HG03066 (cell line): ENCODE data around the gene RPS6KA4.

Source experiments
- ATAC-seq: cut with Tn5 transposase; IDR thresholded peaks from one replicate; pipeline ENCODE4 v1.9.1; 2021; ENCODE audit warnings: low read depth; ENCODE audit not compliant: unreplicated experiment

RPS6KA4 gene

DNA sequence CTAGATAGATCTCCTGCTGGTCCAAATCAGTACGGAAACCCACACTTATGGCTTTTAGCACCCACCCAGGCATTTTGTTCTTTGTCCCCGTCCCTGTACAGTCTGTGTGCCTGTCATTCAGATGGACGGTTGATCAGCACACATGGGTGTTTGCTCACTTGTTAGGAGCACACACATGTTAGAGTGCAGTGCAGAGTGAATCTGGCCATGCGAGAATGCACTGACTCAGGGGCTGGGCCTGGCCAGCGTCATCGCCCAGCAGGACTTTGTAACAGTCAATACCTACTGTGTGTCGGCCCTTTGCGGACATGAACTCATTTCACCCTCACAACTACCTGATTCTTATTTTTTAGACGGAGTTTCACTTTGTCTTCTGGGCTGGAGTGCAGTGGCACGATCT lies 3.4 kb downstream of the RPS6KA4 start:
- ATAC-seq = no peak

DNA sequence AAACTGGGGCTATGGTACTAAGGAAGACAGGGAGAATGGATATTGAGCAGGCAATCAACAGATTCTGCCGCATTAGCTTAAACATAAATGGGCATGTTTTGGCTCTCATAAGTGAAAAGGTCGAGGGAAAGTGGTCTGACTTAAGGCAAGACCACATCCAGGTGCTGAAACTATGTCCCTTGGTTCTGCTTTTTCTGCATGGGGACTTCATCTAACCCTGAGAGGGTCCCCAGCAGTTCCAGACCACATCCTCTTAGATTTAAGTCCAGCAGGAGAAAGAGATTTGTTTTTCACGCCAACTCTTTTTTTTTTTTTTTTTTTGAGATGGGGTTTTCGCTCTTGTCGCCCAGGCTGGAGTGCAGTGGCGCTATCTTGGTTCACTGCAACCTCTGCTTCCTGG lies 5.5 kb downstream of the RPS6KA4 start:
- no peak for ATAC-seq

DNA sequence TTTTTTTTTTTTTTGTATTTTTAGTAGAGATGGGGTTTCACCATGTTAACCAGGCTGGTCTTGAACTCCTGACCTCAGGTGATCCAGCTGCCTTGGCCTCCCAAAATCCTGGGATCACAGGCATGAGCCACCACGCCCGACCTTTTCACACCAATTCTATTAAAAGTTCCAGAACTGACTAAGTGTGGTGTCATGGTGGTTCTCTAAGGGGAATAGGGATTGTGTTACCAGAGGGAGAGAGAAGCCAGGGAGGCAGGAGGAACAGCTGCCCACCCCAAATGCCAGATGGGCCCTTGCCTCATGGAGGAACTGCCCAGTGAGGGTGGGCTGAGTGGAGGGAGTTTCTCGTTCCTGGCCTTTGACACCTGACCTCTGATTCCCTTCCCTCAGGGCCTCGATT lies 5.9 kb downstream of the RPS6KA4 start:
- no peak for ATAC-seq

DNA sequence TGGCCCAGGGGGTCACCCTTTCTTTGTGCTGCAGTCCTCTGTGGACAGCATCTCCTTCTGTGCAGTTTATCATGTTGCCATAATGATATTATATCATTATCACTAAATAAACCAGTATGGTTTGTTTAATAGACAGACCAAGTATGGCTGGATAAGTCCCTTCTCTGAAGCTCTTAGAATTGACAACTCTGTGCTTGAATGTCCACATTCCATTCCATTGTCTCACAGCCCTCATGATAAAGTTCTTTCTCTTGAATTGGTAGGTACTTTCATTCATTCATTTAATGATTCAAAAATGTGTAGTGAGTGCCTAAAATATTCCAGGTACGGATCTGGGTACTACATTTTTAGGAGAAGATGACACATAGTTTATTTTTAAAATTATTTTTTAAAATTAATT lies 7.8 kb downstream of the RPS6KA4 start:
- no peak for ATAC-seq

DNA sequence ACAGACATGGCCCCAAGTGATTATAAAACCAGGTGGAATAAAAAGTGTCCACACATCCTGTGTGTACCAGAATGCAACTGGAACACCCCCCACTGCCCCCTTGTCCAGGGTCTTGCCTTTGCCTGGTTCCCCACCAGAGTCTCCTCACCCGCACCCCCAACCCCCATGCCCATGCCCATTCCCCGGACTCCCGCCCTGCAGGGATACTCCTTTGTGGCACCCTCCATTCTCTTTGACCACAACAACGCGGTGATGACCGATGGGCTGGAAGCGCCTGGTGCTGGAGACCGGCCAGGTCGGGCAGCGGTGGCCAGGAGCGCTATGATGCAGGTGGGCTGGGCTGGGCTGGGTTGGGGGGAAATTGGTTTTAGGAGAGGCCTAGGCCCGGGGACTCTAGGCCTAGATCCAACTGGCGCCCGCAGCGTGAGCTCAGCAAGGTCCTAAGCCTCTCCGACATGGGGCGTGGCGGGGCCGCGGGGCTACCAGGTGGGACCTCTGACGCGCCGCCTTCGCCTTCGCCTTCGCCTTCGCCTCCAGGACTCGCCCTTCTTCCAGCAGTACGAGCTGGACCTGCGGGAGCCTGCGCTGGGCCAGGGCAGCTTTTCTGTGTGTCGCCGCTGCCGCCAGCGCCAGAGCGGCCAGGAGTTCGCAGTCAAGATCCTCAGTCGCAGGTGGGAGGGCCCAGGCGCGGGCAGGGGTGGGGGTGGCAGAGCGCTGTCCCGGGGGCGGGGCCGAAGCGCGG lies 9.1 kb downstream of the RPS6KA4 start:
- no peak for ATAC-seq

DNA sequence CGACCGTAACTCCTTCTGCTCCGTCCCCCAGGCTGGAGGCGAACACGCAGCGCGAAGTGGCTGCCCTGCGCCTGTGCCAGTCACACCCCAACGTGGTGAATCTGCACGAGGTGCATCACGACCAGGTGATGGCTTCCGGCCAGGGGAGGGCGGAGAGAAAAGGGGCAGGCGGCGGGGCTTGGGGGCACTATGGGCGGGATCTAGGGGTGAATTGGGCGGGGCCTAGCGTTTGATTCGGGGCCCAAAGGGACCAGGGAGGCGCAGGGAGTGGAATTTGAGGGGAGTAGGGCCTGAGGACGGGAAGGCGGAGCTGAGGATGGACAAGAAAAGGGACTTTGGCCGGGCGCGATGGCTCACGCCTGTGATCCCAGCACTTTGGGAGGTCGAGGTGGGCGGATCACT lies 9.7 kb downstream of the RPS6KA4 start:
- no peak for ATAC-seq

DNA sequence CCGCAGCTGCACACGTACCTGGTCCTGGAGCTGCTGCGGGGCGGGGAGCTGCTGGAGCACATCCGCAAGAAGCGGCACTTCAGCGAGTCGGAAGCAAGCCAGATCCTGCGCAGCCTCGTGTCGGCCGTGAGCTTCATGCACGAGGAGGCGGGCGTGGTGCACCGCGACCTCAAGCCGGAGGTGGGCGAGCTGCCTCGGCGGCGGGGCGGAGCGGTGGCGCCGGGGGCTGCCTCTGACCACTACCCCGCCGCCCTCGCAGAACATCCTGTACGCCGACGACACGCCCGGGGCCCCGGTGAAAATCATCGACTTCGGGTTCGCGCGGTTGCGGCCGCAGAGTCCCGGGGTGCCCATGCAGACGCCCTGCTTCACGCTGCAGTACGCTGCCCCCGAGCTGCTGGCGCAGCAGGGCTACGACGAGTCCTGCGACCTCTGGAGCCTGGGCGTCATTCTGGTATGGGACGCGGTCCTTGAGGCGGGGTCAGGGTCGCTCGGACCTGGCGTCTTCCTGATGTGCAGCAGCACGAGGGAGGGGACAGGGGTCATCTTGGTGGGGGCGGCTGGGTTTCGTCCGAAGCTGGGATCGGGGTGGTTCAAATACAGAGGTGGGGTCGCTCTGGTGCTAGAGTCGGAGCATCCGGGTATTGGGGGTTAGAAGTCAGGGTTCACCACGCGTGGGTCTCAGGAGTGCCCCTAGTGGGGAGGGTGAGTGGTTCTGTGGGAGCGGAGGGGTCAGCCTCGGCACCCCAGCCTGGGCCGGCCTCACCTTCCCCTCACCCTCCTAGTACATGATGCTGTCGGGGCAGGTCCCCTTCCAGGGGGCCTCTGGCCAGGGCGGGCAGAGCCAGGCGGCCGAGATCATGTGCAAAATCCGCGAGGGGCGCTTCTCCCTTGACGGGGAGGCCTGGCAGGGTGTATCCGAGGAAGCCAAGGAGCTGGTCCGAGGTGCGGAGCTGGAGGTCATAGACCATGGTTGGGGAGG lies 10.8 kb downstream of the RPS6KA4 start:
- no peak for ATAC-seq

DNA sequence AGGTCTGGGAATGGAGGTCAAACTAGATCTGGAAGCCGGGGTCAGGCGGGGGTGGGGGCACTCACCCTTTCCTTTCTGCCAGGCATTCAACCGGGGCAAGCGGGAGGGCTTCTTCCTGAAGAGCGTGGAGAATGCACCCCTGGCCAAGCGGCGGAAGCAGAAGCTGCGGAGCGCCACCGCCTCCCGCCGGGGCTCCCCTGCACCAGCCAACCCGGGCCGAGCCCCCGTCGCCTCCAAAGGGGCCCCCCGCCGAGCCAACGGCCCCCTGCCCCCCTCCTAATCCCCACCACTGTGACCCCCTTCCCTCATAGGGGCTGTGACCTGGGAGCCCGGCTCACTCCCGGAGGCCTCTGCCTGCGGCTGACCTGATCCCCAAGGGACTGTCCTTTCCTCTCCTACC lies 12.2 kb downstream of the RPS6KA4 start:
- no peak for ATAC-seq

DNA sequence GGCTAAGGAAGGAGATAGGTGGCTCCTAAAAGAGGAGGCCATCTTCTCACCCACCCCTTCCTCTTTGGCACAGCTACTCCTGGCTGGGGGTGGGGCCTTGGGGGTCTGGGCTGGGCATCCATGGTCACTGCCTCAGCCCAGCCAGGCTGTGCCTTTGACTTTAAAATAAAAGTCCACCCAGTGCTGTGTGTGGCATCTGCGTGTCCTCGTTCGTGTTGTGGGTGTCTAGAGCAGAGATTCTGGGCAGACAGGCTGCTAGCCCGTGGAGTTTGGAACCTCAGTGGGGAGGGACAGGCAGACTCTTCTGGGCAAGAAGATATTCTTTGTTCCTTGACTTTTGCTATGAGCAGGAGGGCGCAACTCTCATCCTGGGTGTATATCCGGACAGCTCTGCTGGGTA lies 13.1 kb downstream of the RPS6KA4 start:
- ATAC-seq = no peak

DNA sequence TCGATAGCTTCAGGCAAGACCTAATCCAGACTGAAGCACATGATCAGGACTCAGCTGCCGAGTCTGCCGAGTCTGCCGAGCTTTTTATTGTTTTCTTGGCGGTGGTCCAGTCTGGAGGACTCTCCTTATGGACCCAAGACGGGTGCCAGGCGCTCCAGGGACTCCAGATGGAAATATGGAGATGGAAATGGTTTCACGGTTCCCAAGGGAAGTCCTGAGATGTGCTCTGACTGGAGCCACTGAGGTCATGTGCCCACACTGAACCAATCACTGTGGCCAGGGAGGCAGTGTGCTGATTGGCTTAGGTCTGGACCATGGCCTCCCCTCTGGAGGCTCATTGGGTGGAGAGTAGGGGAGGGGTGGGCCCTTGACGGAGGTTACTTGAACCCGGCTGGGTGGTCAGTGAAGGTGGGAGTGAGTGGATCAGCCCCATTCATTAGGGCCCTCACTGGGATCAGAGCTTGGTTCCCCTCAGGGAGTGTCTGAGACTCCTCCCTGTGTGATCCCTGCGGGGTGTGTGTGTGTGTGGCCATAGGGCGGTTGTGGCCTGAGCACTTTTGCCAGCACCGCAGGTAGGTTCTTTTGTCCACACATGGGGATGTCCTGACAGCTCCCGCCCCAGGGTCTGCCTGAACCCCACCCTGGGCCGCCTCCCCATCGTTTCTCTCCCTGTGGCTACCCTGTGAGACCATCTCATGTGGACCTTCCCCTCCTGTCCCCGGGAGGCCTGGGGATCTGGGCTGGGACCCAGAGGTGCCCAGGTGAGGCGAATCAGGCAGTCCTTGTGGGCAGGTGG lies 14.0 kb downstream of the RPS6KA4 start:
- ATAC-seq = no peak

DNA sequence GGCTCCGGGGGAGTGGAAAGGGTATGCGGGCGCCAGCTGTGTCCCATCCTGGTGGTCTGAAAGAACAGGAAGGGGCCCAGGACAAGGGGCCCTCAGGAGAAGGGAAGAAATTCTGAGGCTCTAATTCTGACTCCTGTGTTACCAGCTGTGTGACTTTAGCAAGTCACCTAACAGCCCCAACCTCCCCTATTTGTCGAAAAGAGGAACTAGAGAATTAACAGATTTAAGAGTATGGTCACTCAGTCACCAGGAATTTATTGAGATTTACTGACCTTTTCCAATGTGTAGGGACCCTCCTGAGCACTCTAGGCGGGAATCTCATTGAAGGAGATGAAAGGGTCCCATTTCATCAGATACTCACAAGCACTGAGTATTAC lies 14.6 kb downstream of the RPS6KA4 start:
- no peak for ATAC-seq

DNA sequence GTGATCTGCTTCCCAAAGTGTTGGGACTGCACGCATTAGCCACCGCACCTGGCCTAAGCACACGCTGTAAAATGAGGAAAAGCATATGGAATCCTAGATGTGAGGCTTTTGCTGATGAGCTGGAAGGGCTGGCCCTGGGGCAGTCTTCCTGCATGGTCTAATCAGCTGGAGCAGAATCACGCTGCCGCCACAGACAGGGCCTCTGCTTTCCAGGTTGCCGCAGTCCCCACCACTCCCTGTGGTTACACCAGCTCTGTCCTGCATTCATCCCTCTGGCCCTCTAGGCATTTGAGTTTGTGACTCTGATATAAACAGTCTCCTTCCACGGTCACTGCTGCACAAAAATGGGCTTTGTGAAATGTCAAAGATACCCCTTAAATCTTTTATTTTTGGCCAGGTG lies 17.1 kb downstream of the RPS6KA4 start:
- ATAC-seq = no peak

DNA sequence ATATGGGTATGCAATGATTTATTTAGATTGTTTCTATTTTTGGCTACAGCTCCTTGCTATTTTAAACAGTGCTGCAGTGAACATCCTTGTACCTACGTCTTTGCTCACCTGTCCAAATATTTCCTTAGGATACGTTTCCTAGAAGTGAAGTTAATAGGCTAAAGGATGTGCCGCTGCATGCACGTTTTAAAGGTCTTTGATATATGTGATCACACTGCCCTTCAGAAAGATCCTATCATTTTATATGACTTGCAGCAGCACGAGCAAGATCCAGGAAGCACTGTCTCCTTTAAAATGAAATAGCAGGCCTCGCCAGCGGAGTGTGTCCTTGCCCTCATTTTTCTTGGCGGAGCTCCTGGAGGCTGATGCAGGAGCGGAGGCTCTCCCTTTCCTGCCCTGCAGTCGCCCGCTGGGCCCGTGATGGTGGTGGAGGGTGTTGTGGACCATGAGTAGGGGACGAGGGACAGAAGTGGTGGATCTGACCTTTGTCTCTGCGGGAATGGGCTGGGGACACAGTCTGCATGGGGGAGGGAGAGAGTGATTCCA lies 19.4 kb downstream of the RPS6KA4 start:
- ATAC-seq = no peak

DNA sequence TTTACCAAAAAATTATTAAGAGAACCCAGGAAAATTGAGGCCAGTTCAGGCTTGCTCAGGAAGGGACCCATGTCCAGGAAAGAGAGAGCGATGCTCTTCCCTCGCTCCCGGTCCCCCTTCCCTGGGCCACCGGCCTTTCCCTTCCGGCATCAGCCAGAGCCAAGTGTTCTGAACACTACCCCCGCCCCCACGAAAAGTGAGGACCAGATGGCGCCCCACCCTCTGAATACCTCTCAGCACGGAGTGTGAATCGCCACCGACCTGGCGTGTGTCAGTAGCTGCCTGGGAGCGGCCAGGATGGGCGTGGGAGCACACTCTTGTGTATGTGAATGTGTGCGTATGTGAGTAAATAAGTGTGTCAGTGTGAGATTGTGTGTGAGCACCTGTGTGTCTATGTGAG lies 20.2 kb downstream of the RPS6KA4 start:
- no peak for ATAC-seq

DNA sequence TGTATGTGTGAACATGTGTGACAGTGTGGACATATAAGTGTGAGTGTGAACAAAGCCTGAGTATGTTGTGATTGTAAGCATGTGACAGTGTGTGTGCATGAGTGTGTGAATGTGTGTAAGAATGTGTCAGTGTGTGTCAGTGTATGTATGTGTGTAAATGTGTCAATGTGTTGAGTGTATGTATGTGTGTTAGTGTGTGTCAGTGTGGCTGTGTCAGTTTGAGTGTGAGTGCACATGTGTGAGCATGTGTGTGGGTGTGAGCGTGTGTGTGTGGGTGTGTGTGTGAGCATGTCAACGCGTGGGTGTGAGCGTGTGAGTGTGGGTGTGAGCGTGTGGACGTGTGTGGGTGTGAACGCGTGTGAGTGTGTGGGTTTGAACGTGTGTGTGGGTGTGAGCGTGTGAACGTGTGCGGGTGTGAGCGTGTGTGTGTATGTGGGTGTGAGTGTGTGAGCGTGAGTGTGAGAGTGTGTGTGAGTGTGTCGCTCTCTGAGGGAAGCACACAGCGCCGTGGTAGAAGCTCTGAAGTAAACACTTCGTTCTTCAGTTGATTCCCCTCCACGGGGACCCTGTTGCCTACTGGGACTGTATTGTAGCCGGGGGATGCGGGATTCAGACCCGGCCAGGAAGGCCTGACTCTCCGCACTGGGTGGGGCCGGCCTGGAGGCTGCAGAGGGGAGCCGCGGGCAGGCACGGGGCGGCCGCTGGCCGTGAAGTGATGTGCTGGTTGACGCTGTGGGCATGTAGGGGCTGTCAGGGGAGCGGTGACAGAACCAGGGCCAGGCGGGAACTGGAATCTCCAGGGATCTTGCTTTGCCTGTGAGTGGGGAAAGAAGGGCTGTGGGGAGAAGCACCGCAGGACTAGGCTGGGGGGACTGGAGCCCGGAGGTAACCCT lies 21.1 kb downstream of the RPS6KA4 start:
- no peak for ATAC-seq

DNA sequence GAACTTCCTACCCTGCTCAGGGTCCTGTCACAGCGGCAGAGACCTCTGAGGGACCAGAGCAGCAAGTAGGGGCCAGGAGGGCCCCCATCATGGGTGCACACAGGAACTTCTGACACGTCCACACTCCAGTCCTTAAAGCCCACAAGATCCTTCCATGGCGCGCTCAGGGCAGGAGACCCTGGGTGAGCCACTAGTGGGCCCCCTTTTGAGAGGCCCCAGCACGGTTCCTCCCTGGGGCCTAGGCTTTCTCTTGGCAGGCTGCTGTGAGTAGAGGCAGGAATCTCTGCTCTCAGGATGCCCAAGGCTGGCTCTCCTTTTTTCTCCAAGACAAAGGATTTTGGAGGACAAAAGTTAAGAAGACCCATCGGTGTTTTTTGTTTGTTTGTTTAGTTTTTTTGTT lies 22.4 kb downstream of the RPS6KA4 start:
- no peak for ATAC-seq

DNA sequence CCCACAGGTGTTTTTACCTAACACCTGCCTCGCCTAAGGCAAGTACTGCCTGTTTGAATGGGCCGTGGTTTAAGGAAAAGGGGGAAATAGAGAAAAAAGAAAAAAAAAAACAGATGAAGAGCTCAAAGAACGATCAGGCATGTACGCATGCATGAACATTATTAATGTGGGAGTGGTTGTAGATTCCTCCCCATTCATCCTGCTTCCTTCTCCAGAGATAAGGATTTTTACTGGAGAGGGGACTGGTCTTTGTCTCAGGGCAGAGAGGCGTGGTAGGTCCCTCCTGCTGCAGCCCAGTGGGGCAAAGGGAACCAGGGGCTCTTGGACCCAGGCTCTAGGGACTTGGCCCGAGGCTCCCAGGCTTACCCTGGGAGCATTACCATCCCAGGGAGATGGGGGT lies 23.1 kb downstream of the RPS6KA4 start:
- no peak for ATAC-seq

DNA sequence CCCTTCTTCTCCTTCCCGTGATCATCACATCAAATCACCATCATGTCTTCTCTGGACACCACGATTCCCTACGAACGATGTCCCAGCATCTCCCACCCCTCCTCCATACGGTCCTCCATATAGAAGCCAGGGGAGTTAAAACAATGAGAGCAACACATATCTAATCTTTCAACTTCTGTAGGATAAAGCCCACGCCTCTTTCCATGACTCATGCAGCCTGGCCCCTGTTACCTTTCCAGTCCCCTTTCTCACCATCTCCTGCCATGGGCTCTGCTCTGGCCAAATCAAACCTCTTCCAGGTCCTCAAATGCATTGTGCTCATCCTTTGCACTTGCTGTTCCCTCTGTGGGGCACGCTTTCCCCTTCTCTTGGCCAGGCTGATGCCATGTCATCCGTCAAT lies 23.6 kb downstream of the RPS6KA4 start:
- ATAC-seq = no peak

DNA sequence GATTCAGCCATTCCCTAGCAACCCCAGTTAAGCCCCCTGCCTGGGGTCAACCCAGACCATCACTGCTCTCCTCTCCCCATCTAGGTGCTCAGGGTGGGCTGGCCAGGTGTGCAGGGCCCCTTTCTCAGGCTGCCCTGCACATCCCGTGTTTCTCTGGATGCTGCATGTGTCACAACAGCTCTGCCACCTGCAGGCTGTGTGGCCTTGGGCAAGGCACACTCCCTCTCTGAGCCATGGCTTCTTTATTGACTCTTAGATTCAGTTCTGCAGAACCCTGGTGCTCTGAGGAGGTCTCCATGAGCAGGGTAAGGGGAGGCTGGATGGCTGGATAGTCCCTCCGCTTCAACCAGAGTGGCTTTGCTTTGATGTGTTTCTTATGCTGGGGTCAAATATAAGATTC lies 24.6 kb downstream of the RPS6KA4 start:
- no peak for ATAC-seq
